T-helper 1 cell (primary cell): ENCODE measurements around the gene MANF.
"Not testable (repeated sequence)": the region's sequence is repeated elsewhere in the genome, so short reads cannot be mapped to it uniquely, and the experiment has no call there.

ENCODE experiments used
- DNase-seq, 5 donors: peaks; one replicate each; pipeline ENCODE4 v3.0.0-alpha.2; 2012 to 2020
- total RNA-seq, 4 donors: gene quantifications; one replicate each; lab custom pipeline; 2026; lab: John Stamatoyannopoulos, UW

The MANF gene
- 29.1 to 53.3 (median 32.1) reads per million in 4 donors for total RNA-seq

DNA sequence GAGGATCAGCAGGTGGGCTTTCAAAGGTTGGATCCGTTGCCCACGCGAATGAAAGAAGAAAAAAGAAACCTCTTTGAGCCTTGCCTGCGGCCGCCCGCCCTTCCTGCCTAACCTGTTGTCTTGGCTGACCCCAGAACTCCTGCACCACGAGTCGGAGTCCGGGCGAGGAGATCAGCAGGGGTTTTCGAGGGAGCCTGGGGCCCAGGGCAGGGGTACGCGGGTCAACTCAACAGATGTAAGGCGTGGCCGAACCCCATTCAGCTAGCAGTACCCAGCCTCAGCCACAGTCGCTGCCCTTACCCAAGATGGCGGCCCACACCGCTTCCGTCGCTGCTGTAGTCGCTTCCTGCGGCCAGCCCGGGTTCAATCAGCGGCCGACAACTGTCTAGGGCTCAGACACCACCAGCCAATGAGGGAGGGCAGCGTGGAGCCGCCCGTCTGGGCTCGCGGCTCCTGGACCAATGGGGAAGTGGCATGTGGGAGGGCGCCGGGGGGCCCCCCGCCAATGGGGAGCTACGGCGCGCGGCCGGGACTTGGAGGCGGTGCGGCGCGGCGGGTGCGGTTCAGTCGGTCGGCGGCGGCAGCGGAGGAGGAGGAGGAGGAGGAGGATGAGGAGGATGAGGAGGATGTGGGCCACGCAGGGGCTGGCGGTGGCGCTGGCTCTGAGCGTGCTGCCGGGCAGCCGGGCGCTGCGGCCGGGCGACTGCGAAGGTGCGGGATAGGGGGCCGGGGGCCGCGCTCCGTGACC, at the start of gene MANF:
TSS of gene MANF (plus strand) at position 566 of the 748 bp plus-strand sequence. CDS start at position 618, 52 bp downstream.
- peak; percentile 96 to 99 (median 96) for DNase-seq

DNA sequence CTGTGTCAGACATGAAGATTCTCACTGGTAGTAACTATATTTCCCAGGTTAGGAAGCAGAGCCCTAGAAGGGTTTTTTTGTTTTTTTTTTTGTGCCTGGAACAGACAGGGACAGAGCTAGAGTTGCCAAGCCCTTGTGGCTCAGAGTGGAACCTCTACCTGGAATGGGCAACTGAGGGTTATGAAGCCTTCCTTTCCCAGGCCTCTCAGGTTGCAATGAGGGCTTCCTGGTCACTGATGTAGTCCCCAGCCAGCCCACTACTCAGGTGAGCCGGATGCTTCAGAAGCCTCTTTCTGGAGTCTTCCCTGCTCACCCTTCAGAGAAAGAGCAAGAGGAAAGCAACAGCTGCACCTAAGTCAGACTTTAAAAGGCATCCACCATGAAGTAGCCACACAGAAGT, 48.8 kb upstream of the MANF start:
- DNase-seq: no peak

DNA sequence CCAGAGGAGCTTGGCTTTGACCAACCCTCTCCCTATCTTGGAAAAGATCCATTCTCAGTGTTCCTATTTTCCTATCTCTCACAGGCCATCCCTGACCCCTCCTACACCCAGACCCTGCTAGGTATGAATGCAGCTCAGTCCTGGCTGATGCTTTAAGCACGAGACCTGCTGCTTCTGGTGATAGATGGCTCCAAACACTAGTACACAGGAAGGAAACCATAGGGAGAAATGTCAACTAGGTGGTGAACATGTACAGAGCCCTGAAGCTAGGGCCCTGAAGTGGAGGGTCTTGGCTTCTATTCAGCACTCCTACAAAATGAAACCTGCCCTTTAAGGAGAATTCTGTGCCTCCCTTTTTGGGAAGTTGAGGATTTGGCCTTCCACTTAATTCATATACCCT, 47.4 kb upstream of the MANF start:
- DNase-seq: no peak

DNA sequence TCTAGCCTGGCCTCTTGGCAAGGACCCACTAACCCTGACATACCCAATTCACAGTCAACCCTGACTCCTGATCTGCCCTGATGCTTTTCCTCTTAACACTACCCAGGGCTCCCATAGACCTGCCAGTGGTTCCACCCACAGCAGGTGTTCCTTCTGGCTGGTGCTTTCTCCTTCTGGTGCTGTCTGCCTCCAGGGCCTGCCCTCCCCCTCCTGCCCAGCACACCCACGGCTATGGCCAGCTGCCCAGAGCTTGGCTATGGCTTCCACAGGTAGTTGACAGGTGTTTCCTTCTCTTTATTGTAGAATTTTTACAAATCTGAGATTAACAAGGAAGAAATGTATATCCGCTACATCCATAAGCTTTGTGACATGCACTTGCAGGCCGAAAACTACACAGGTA, 46.5 kb upstream of the MANF start:
- no peak for DNase-seq

DNA sequence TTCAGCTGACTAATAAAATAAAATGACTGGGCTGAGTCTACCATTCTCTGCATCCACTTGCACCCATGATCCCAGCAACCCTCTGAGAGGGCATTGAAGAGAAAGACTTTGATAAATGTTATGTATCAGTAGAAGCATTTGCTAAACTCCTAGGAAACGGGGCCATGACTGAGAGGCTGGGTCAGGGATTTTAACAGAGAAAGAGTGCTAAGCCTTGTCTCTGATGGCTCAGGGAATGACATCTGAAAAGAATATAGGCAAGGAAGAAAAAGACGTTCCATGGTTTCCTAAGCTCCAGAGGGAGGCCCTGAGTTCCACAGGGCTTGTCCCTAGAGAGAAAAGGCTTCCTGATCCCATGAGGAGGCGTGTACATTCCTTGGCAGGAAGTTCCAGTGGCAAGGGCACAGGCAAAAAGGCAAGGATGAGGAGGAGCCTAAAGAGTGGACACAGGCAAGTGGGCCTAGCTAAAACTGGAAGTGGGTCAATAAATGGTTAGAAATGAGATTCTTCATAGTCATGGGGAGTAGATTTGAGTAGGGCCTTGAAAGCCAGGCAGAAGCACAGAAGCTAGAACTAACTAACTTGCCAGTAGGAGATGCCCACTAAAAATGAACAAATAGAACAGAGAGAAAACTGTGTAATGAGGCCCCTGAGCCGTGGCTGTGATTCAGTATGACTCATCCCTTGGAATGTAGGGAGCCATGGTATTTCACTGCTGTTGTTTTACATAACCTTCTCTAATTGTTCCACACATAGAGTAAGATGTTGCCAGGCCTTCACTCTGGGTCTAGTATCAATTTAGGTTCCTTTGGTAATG, 44.9 kb upstream of the MANF start:
- DNase-seq: no peak

DNA sequence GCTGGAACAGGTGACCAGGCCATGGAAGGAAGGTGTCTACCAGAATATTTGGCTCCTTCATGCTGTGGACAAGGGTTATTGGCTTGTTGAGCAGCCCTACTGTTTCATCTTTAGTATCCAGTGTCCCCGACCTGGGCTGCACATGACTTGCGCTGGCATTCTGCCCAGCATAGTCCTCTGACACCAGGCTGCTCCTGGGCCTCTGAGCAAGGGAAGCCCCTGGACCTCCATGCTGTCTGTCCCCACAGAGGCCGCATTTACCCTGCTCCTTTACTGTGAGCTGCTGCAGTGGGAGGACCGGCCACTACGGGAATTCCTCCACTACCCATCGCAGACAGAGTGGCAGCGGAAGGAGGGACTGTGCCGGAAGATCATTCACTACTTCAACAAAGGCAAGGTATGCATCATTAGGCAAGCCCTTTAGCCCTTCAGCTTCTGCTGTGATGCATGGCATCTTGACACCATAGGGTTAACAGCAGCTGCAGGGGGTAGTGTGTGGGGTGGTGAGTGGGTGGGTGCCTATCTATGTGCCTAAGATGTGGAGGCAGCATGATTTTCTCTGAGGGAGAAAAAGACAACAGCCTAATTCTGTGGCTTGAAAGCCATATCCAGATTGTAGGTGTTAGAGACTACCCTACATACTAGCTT, 44.0 kb upstream of the MANF start:
- DNase-seq: no peak

DNA sequence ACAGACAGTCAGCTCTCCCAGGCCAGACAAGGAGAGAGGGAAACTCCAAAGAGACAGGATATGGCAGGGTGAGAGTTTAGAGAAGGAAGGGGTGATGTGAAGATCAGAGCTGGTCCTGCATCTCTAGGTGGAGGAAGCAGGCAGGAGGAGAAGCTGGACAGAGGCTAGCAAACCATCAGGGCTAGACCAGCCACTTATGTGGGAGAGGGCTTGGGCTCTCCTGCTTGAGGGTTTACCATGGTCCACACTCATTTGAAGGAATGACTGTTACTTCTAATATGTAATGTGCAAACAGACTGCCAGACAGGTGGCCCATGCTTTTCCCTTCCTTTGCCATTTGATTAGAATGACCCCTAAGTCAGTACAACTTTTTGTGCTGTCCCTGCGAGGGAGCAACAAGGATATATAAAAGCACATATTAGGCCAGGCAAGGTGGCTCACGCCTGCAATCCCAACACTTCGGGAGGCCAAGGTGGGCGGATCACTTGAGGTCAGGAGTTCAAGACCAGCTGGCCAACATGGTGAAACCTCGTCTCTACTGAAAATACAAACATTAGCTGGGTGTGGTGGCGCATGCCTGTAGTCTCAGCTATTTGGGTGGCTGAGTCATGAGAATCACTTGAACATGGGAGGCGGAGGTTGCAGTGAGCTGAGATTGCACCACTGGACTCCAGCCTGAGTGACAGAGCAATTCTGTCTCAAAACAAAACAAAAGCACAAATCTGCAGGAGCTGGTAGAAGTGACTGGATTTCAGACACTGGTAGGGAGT, 41.0 kb upstream of the MANF start:
- no peak for DNase-seq

DNA sequence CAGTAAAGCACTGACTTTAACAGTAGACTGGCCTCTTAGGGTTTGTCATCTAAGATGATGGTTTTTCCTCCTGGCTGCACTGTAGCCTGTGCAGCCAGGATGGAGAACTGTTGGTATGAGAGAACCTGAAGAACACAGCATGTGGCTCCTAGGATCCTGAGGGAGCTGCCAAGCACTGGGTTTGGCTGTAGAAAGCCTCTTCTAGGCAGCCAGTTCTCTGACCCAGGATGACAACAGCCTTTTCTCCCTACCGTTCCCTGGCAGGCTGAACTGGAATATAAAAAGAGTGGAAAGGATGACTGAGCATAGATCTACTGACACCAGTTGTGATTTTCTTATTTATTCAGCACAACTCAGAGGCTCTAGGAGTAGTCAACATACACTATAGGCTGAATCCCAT, 34.3 kb upstream of the MANF start:
- DNase-seq: no peak

DNA sequence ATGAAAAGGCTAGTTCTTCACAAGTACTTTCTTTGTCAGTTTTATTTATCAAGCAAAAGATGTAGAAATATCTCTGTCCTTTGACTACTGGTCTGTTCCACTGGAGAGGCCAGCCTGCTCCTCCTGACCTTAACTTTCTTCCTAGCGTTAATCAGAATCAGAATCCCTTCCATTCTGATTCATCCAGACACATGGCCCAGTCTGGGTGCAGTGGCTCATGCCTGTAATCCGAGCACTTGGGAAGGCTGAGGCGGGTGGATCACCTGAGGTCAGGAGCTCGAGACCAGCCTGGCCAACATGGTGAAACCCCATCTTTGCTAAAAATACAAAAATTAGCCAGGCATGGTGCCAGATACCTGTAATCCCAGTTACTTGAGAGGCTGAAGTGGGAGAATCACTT, 32.0 kb upstream of the MANF start:
- DNase-seq: no peak

DNA sequence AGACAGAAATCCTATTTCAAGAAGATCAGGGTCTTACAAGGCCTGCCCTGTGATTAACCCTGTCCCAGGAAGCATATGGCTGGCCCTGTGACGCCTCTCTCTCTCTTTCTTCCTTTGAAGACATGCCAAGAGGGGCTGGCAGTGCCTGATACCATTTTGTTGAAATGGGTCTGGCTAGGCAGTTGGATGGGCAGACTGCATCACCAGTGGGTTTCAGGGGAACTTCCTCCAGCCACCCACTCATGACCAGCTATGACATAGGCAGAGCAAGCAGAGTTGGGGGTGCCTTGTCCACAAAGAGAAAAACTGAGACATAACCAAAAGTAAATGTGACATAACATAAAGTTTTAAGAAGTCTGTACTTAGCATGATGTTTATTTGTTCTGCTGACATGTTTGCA, 31.4 kb upstream of the MANF start:
- DNase-seq: no peak

DNA sequence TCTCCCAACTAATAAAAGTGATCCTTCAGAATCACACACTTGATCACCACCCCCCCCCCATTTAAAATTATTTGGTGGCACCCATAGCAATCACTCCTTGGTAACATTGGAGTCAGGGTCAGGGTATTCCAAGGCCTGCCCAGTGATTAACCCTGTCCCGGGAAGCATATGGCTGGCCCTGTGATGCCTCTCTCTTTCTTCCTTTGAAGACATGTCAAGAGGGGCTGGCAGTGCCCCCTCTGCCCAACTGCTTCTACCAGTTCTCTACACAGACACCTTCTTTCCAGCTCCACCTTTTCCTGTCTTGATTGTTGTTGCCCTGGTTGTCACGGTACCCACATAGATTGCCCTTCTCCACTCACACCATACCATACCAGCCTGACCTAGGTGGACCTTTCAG, 30.9 kb upstream of the MANF start:
- no peak for DNase-seq

DNA sequence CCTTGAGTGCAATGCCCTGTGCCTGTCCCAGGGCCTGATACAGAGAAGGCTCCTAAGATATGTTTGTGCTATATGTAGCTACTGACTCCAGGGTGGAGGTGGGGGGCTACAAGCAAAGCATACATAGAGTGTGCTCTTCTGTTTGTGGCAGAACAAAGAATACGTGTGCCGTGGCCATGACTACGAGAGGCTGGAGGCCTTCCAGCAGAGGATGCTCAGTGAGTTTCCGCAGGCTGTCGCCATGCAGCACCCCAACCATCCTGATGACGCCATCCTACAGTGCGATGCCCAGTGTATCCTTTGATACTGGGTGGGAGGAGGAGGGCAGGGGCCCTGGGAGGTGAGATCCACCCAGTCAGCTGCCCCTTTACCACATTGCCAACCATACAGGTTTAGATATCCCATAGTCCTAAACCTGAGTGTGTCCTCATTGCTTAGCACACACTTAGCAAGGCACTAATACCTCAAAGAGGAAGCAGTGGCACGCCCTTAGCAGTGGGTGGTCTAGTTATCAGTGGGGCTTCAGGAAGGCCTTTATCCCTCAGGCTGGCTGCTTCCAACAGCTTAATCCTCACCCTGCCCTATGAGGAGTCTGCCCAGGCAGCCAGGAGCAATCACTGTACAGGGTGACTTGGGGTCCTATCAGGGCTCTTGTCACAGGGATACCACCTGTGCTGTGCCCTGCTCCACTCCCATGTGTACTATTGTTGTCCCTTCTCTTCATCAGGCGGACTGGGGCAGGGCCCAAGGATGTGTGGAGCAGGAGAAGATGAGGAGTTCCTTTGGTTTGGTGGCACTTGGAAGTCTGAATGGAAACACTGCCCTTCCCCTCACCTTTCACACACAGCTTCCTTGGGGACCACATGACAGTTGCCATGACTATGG, 30.1 kb upstream of the MANF start:
- DNase-seq: no peak

DNA sequence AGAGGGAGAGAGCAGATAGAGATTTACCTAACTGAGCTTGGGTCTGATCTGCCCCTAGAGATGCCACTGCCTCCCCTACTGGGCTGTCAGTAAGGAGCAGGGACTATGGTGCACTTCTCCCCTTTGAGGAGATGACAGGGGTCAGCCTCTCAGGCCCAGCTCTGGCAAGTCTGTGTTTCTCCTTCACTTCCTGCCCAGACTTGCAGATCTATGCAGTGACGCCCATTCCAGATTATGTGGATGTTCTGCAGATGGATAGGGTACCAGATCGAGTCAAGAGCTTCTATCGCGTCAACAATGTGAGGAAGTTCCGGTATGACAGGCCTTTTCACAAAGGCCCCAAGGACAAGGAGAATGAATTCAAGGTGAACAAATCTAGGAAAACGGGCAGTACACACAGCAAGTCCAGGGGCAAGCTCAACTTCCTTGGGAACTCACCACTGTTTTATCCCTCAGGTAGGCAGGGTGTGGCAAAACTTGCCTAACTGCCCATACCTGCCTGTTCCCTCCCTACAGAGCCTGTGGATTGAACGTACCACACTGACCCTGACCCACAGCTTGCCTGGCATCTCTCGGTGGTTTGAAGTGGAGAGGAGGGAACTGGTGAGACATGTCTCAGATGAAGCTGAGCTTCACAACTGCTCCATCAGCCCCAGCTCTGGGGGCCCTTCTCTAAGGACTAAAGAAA, 29.1 kb upstream of the MANF start:
- DNase-seq: no peak

DNA sequence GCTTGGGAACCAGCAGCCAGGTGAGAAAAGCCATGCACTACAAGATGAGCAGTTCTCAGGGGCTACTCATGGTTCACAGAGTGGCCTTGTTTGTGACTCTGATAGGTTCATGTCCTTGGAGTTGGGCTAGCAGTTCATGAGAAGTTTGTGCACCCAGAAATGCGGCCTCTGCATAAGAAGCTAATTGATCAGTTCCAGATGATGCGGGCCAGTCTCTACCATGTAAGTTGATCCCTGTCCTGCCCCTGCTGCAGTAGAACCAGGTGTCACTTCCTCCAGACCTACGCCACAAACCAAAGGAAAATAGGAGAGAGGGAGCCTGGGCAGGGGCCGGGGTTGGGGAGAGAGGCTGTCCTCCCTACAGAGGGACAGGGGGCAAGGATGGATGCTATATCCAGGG, 27.2 kb upstream of the MANF start:
- no peak for DNase-seq

DNA sequence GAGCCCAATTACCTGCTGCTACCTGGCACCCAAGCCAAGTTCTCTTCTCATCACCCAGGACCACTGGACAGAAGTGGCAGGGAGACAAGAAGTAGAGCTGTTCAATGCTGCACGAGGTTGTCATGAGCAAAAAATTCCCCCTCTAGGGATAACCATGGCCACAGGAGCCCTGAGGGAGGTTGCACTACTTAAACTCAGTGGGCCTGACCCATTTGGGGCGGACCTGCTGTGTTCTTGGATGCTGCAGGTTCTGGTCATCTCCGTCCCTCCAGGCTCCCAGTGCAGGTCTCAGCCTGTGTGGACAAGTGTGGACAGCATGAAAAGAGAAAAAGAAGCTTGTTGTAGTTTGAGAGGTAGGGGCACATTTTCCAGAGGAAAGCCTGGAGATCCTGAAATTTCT, 26.1 kb upstream of the MANF start:
- no peak for DNase-seq

DNA sequence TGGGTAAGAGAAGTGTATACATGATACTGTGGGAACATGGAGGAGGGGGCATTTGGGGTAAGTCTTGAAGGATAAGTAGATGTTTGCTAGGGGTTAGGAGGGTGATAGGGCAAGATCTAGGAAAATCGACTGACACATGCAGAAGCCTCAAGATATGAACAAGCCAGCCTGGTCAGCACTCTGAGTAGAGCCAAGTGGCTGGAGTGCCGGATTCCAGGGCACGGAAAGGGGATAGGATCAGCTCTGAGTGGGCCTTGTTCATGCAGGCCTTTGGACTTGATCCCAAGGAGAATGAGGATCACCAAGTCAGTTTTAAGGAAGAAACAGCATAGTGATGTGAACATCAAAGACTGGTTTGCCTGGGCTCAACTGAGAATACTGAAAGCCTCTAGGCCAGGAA, 24.3 kb upstream of the MANF start:
- DNase-seq: no peak

DNA sequence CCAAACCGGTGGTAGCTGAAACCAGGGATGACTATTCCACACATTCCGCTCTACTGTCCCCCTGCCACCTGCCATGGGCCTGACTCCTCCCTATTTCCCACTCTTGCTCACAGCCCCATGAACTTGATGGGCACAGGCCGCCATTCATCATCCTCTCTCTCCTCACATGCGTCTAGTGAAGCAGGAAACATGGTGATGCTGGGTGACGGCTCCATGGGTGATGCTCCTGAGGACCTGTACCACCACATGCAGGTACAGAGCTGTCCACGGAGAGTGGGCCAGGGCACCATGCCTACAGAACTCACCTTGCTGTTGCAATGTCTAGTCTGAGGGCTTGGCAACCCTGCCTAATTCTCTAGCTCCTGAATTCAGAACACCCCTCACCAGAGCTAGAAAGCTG, 23.3 kb upstream of the MANF start:
- DNase-seq: no peak

DNA sequence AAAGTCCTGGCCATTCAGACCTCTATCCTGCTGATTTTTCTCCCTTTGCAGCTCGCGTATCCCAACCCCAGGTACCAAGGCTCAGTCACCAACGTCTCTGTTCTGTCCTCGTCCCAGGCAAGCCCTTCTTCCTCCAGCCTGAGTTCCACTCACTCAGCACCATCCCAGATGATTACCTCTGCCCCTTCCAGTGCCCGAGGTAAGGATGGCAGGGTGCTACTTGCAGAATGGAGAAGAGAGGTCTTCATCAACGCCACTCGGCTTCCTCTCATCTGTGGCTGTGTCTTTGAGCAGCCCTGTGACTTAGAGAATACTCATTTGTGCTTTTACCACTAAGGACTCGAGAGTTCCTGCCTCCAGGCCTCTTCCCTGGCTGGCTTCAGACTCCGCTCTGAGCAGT, 22.6 kb upstream of the MANF start:
- DNase-seq: no peak

DNA sequence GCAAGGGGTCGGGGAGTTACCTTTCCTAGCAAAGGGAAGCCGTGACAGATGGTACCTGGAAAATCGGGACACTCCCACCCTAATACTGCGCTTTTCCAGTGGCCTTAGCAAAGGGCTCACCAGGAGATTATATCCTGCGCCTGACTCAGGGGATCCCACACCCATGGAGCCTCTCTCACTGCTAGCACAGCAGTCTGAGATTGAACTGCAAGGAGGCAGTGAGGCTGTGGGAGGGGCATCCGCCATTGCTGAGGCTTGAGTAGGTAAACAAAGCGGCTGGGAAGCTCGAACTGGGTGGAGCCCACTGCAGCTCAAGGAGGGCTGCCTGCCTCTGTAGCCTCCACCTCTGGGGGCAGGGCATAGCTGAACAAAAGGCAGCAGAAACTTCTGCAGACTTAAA, 16.8 kb upstream of the MANF start:
- DNase-seq: not testable (repeated sequence)

DNA sequence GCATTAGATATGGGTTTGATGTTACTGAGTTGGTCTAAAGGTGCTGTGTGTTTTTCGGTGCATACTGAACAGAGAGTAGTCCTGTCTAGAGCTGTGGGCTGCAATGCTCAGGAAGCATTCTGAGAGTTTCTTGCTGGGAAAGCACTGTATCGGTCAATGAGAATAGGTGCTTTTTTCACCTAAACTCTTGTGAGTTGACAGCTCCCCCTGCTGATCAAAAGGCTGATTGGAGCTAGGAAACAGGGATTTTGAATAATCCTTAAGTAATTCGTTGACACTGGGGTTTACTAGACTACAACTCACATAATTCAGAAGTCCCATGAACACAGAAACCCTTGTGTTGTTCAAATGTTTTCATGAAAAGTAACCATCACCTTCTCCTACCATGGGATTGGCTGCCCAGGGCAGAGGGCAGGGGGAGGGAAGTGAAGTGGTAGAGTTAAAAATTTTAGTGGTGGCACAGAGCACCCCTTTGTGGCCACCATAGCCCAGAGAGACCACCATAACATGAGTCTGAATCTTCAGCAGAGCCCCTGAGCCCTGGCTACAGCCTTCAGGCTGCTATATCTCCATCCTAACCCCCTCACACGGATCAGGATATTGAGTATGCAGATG, 13.0 kb upstream of the MANF start:
- peak in 3 of 5 donors; percentile 36 to 50 (median 44) for DNase-seq
